Neuron (in vitro differentiated cells): ENCODE measurements around the gene KIF26B.
"Not testable (repeated sequence)": the region's sequence is repeated elsewhere in the genome, so short reads cannot be mapped to it uniquely, and the experiment has no call there.

Experiments
- H2AFZ ChIP-seq: one replicate; pipeline ENCODE4 v1.6.1; 2013; ENCODE audit warnings: low read depth, mild to moderate bottlenecking, inconsistent platforms, low read length, moderate library complexity
- H3K27me3 ChIP-seq: one replicate; pipeline ENCODE4 v1.6.1; 2013; ENCODE audit warnings: low read length; ENCODE audit not compliant: insufficient read depth
- H3K36me3 ChIP-seq: one replicate; pipeline ENCODE4 v1.6.1; 2013; ENCODE audit warnings: low read length; ENCODE audit not compliant: insufficient read depth
- H3K4me1 ChIP-seq: one replicate; pipeline ENCODE4 v1.6.1; 2013; ENCODE audit warnings: low read length; ENCODE audit not compliant: insufficient read depth
- H3K4me3 ChIP-seq: 2 replicates; pipeline ENCODE4 v1.5.1; 2013; ENCODE audit warnings: mild to moderate bottlenecking, low read length, moderate library complexity
- H3K9me3 ChIP-seq: one replicate; pipeline ENCODE4 v1.6.1; 2013; ENCODE audit warnings: low read length

The KIF26B gene

DNA sequence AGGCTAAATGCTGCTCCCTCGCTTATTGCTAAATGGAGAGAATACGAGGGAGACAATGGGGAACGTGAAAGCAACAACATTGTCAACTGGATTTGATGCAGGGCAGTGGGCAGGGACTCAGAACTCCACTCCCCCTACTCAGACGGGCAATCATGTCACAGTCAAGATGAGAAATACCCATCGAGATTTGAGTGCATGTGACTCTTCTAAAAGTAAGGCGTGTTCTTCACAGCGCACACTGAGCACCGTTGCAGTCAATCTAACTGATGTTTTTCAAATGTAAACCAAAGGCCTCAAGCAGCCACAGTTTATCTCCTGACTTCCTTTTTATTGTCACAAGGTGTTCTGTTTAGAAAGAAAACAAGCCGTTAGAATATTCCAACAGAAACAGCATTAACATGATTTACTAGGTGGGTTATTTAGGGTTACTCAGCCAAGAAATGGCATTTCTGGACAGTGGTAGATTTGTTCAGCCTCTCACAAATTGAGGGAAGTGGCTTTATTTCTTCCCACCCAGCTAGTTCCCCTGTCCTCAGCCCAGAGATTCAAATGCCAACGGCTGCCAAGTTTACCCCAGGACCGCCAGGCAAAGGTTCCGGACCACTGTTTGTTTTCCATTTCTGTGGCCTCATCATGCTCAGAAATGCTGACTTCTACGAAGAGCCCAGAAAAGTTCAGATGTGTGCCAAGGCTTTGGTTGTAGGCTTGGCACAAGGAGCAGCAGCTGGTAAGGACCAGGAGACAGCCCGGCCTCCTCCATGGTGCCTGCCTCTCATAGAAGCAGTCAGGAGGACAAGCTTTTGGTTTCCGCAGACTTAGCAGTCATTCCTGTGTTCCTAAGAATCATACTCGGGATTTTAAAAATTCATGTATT is 171.4 kb downstream of the KIF26B start:
- H2AFZ ChIP-seq = no peak overlapping the region
- no peaks in the 10 kb centered on the region for H3K36me3 ChIP-seq
- H3K9me3 ChIP-seq = peaks cover 3% of the 10 kb centered on the region
- H3K4me1 ChIP-seq = no peaks in the 10 kb centered on the region
- H3K4me3 ChIP-seq = no peak overlapping the region
- H3K27me3 ChIP-seq = no peaks in the 10 kb centered on the region

DNA sequence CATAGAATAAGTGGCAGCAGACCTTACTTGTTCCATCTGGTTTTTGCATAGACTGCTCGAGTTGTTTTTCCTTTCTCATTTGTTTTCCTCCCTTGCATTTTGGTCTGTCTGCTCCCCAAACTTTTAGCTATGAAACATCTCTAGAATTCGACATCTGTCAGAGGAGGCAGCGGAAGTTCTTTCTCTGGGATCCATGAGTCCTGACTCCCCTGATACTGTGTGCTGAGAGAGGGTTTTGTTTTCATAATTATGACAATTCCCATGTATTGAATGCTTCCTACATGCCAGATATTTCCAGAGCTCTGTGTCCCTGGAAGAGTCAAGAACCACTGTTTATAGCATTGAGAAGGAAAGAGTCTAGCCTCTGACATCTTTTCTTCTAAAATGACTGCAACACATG is 172.6 kb downstream of the KIF26B start:
- H3K36me3 ChIP-seq = no peaks in the 10 kb centered on the region
- no peaks in the 10 kb centered on the region for H3K9me3 ChIP-seq
- no peak overlapping the region for H2AFZ ChIP-seq
- no peaks in the 10 kb centered on the region for H3K27me3 ChIP-seq
- no peaks in the 10 kb centered on the region for H3K4me1 ChIP-seq
- no peak overlapping the region for H3K4me3 ChIP-seq

DNA sequence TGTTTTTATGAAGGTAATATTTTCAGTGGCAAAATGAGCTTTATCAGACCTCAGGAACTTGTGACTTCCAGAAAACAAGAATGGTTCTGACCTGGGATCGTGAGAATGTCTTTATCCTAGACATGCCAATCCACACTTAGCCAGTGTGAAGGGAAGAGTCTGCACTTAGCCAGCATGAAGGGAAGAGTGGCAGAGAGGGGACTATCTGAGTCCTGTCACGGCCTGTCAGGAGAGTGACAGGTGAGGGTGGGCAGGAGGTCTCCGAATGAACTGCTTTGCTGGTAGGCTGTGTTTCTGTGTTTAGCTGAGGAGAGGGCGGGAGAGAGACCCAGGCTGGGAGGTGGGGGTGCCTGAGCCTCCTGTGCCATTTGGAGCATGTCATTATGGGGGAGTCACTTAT is 173.1 kb downstream of the KIF26B start:
- H3K9me3 ChIP-seq = no peaks in the 10 kb centered on the region
- H3K4me1 ChIP-seq = no peaks in the 10 kb centered on the region

DNA sequence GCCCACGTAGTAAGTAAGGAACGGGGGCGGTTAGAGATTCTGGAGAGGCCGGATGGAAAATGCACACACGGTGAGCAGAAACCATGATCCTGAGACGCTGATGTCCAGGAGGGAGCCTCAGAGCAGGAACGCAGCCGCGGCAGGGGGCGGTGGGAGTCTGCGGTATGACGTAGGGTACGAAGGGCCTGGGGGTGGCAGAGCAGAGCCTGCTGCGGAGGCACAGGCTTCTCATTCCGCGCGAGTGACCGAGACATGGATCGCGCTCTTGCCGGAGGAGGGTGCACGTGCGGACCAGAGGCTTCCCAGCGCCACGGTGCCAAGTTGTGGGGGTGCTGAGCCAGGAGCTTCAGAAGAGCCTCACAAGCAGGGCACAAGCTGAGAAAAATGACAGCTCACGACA is 176.2 kb downstream of the KIF26B start:
- Histone ChIP-seq H3K4me1 (no peaks in the 10 kb centered on the region), H3K4me3 (no peak overlapping the region), H3K36me3 (no peaks in the 10 kb centered on the region), H2AFZ (no peak overlapping the region), H3K27me3 (no peaks in the 10 kb centered on the region), H3K9me3 (no peaks in the 10 kb centered on the region)

More for the DNA sequence above, 173.1 kb downstream of the KIF26B start:
- Histone ChIP-seq H3K27me3 (no peaks in the 10 kb centered on the region), H3K4me3 (no peak overlapping the region), H3K36me3 (no peaks in the 10 kb centered on the region), H2AFZ (no peak overlapping the region)

DNA sequence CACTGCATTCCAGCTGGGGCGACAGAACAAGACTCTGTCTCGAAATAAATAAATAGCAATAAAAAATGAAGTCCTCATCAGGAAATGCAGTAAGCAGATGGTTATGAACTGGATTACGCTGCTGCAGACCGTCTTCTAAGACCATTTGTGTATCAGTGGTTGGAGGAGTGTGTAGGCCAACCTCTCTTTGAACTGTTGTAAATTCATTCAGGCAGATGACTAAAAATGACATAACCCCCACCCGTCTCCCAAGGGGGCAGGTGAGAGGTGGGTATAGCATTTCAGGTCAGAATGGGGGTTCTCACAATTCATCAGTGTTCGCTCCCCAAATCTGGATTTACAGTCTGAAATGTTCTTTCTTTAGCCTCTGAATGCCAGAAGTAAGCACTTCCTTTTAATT is 177.3 kb downstream of the KIF26B start:
- H3K4me3 ChIP-seq = no peak overlapping the region
- H3K9me3 ChIP-seq = no peaks in the 10 kb centered on the region
- no peaks in the 10 kb centered on the region for H3K27me3 ChIP-seq
- no peaks in the 10 kb centered on the region for H3K4me1 ChIP-seq
- no peaks in the 10 kb centered on the region for H3K36me3 ChIP-seq
- no peak overlapping the region for H2AFZ ChIP-seq

DNA sequence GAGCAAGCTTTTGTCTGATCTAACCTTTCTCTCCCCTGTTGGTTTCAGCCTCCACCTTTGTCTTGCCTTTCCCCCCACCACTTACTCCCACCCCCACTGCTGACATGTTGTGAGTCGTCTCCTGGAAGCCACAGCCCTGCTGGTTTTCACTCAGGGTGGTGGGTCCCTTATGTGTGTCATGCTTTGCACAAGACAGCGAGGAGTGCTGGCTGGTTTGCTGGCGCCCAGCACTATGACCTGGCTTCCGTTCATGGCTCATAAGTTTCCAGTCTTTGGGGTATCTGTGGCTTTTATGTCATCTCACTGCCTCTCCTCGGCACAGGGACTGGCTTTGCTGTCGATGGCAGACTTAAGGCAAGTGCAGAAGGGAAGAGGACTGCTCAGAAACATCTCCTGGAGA is 177.7 kb downstream of the KIF26B start:
- H3K4me1 ChIP-seq = no peaks in the 10 kb centered on the region
- H2AFZ ChIP-seq = no peak overlapping the region
- H3K27me3 ChIP-seq = no peaks in the 10 kb centered on the region
- H3K9me3 ChIP-seq = no peaks in the 10 kb centered on the region
- H3K36me3 ChIP-seq = no peaks in the 10 kb centered on the region
- no peak overlapping the region for H3K4me3 ChIP-seq

DNA sequence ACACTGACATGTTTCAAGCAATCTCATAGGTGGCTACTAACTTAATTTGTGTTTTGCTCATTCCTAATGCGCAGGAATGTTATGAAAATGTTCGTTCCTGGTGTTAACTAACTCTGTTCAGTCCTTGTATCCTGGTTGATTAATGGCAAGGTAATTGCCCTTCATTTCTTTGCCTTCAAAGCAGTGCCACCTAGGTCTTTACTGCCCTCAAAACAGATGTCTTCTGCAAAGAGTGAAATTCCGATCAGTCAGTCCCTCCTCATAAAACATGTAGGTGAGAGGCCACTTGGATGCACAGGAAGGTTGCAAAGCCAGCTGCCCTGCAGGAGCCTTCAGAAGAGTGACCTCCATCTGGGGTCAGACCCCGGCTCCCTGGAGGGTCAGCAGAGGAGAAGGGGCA is 179.4 kb downstream of the KIF26B start:
- Histone ChIP-seq H2AFZ (no peak overlapping the region), H3K9me3 (no peaks in the 10 kb centered on the region), H3K36me3 (no peaks in the 10 kb centered on the region), H3K4me3 (no peak overlapping the region), H3K27me3 (no peaks in the 10 kb centered on the region), H3K4me1 (peaks cover 6% of the 10 kb centered on the region)

DNA sequence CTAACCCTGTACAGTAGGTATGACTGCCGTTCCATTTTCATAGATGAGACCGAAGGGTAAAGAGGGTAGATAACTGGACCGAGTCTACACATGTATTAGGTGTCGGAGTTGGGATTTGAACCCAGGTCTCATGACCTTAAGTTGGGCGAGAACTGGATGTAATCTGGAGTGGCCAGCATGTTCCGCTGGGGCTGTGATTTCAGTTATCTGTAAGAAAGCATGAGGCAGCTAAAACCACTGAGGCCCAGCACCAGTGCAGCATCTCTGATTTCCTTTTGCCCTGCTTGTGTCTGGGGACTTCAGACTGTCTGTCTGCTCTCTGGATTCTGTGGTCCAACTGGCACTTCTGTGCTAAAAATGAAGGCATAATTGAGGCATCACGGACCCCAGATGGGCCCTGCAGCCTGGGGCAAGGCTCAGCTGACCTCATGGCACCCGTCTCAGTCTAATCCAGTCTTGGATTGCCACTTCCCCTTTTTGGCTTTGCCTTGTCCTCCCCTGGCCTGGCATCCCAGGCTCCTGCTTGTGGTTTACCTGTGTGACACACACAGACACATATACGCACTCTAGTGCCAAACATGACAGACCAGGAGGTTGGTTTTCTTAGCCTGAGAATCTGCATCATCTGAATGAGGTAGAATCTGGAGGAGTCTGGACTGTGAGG is 180.2 kb downstream of the KIF26B start:
- H3K4me3 ChIP-seq = no peak overlapping the region
- no peak overlapping the region for H2AFZ ChIP-seq
- no peaks in the 10 kb centered on the region for H3K27me3 ChIP-seq

DNA sequence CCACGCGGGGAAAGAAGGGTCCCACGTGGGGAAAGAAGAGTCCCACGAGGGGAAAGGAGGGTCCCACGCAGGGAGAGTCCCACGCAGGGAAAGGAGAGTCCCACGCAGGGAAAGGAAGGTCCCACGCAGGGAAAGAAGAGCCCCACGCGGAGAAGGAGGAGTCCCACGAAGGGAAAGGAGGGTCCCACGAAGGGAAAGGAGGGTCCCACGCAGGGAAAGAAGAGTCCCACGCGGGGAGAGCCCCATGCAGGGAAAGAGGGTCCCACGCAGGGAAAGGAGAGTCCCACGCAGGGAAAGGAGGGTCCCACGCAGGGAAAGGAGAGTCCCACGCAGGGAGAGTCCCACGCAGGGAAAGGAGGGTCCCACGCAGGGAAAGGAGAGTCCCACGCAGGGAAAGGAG is 180.9 kb downstream of the KIF26B start:
- not testable (repeated sequence) for H2AFZ ChIP-seq, H3K9me3 ChIP-seq, H3K36me3 ChIP-seq, H3K4me1 ChIP-seq, H3K27me3 ChIP-seq, H3K4me3 ChIP-seq

More for the DNA sequence above, 180.2 kb downstream of the KIF26B start:
- Histone ChIP-seq H3K36me3 (no peaks in the 10 kb centered on the region), H3K4me1 (peaks cover 6% of the 10 kb centered on the region), H3K9me3 (no peaks in the 10 kb centered on the region)

DNA sequence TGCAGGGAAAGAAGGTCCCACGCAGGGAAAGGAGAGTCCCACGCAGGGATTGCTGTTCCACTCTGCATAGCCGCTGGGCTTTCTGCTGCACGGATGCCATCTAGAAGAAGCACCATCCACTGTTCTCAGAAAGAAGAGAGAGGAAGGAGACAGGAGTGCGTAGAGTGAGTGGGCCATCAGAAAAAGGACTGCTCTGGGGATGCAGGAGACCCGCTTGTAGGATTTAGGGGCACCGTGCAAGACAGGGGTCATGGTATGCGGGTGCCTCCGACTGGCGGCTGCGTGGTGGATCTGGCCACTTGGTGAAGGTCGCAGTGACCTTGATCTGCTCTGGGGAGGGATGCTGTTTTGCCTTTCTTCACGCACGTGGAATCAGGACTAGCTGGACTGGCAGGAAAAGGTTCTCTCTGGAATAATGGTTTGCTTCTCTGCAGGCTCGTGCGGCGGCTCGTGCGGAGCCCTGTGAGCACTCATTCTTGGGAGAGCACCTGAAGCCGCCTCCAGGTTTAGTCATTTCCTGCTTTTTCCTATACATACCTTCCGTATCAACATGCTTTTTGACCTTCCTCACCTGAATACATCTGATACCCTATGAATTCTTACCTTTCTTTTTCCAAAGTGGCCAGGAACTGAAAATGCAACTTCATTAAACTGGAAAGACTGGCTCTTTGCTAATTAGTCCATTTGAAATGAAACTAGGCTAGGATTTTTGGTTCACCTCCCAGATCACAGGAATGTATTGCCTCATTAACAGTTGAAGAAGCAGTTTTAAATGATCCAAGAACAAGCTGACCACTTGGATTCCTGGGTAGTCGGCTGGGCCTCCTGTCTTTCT is 181.6 kb downstream of the KIF26B start:
- H3K27me3 ChIP-seq = no peaks in the 10 kb centered on the region
- no peaks in the 10 kb centered on the region for H3K9me3 ChIP-seq
- no peak overlapping the region for H2AFZ ChIP-seq
- peaks cover 6% of the 10 kb centered on the region for H3K4me1 ChIP-seq
- no peaks in the 10 kb centered on the region for H3K36me3 ChIP-seq
- H3K4me3 ChIP-seq = no peak overlapping the region

DNA sequence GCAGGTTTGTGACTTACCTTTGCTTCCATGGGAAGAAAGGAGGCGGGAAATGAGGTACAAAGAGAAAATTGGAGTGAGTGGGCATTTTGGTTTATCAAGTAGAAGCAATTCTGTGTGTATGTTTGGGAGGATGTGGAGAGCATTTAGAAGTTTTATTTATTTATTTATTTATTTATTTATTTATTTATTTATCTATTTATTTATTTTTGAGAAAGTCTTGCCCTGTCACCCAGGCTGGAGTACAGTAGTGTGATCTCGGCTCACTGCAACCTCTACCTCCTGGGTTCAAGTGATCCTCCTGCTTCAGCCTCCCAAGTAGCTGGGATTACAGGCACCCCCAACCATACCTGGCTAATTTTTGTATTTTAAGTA is 182.2 kb downstream of the KIF26B start:
- not testable (repeated sequence) for H3K9me3 ChIP-seq, H3K36me3 ChIP-seq, H3K4me1 ChIP-seq, H2AFZ ChIP-seq, H3K27me3 ChIP-seq, H3K4me3 ChIP-seq

DNA sequence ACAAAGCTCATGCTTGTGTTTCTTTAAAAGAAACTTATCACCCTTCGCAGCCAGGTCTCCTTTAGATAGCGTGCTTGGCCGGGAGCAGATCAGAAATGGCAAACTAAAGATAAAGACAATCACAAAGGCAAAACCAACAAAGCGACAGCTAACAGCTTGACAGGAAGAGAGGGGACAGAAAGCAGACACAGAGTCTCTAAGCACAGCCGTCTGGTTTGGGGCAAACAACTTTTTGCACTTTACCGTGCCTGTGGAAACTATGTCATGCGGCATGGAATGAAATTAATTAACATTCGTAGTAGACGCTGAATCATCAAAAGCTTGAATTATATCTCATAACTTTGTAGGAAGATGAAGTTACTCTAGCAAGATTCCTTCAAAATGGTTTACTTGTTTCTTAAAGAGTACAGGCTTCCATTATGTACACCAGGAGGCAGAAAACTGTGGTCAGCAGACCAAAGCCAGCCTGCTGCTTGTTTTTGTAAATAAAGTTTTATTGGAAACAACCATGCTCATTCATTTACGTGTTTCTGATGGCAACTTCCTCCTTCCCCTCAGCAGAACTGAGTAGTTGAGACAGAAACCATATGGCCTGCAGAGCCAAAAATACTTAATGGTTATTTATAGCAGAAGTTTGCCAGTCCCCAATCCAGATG is 183.2 kb downstream of the KIF26B start:
- no peak overlapping the region for H3K4me3 ChIP-seq
- peaks cover 6% of the 10 kb centered on the region for H3K4me1 ChIP-seq
- H3K36me3 ChIP-seq = no peaks in the 10 kb centered on the region
- H3K9me3 ChIP-seq = no peaks in the 10 kb centered on the region
- H3K27me3 ChIP-seq = no peaks in the 10 kb centered on the region
- no peak overlapping the region for H2AFZ ChIP-seq

DNA sequence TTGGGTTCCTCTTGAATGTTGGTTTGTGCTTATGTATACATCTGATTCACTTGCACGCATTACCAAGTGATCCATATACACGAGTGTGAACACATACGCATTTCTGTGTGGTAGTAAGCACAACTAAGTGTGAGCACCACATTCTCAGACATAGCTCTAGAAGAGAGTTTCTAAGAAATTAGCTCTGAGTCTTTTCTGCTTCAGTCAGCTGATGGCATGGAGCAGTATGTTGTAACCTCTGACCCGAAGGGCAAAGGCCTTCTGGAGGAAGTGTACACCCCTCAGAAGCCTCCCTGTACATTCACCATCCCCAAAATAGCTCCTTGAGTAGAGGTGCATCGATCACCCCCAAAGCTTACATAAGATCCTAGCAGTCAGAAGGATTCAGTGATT is 183.7 kb downstream of the KIF26B start:
- Histone ChIP-seq H3K4me1 (peaks cover 6% of the 10 kb centered on the region), H3K4me3 (no peak overlapping the region), H3K36me3 (no peaks in the 10 kb centered on the region), H3K9me3 (no peaks in the 10 kb centered on the region), H3K27me3 (no peaks in the 10 kb centered on the region), H2AFZ (no peak overlapping the region)
